B cell (primary cell): Measurements from ENCODE around the gene ARFGAP1. TPM values are rescaled to one million over a fixed set of nuclear protein-coding genes. Genes with fewer than 3 reads are reported as not detected.

ENCODE experiments used
- ATAC-seq: fragments of 200-7000 bp; cut with Tn5 transposase; one replicate; pipeline ENCODE4 v1.10.0; 2021; ENCODE audit warnings: low read depth, mild to moderate bottlenecking, moderate number of reproducible peaks, moderate library complexity
- CTCF ChIA-PET: fragments of 350-600 bp; sonication (Branson Sonifier 250); formaldehyde crosslinking; loops from one replicate; lab custom pipeline; 2021; ENCODE audit warnings: antibody characterized with exemption, inconsistent platforms; lab: Charles Lee
- POLR2A ChIA-PET: fragments of 350-600 bp; sonication (Branson Sonifier 250); formaldehyde crosslinking; loops from one replicate; lab custom pipeline; 2021; ENCODE audit warnings: antibody characterized with exemption; lab: Charles Lee
- DNase-seq: peaks from one replicate; pipeline ENCODE4 v3.0.0; 2013
- H2AFZ ChIP-seq: 2 replicates; pipeline ENCODE4 v1.6.1; 2012; ENCODE audit warnings: mild to moderate bottlenecking, low read depth, low read length; ENCODE audit not compliant: insufficient read depth, poor library complexity, severe bottlenecking
- H3K27ac ChIP-seq, 2 donors: 1 replicate in 1 of 2; 2 replicates in 1 of 2; pipeline ENCODE4 v1.5.1; 2012 to 2013; ENCODE audit warnings: low read length in 2 of 2, mild to moderate bottlenecking in 2 of 2, moderate library complexity in 1 of 2
- H3K27me3 ChIP-seq, 4 experiments: fragments of 200-600 bp in 1 of 4; sonication (generic) in 1 of 4; replicated peaks in 1 of 4; 1 replicate in 2 of 4; 2 replicates in 2 of 4; pipeline versions ENCODE4 v1.6.1 to v1.7.0; 2013 to 2016; ENCODE audit warnings: low read length in 3 of 4, mild to moderate bottlenecking in 2 of 4, mixed read lengths in 1 of 4, moderate library complexity in 1 of 4; ENCODE audit not compliant: insufficient read depth in 4 of 4, control insufficient read depth in 3 of 4; ENCODE audit errors: control extremely low read depth in 1 of 4
- H3K36me3 ChIP-seq, 2 experiments: replicated peaks in 1 of 2; 1 replicate in 1 of 2; 2 replicates in 1 of 2; pipeline versions ENCODE4 v1.6.1 to v1.7.1; 2013; ENCODE audit warnings: low read length in 1 of 2; ENCODE audit not compliant: insufficient read depth in 2 of 2, control insufficient read depth in 1 of 2; ENCODE audit errors: control extremely low read depth in 1 of 2, extremely low read depth in 1 of 2
- H3K4me1 ChIP-seq, 2 donors: fragments of 200-600 bp in 1 of 2; sonication (generic) in 1 of 2; 1 replicate in 1 of 2; 2 replicates in 1 of 2; pipeline versions ENCODE4 v1.5.1 to v1.6.1; 2013 to 2017; ENCODE audit warnings: low read length in 2 of 2; ENCODE audit not compliant: control insufficient read depth in 2 of 2, insufficient read depth in 2 of 2
- H3K4me2 ChIP-seq: replicated peaks from 2 replicates; pipeline ENCODE3; 2012; ENCODE audit warnings: mild to moderate bottlenecking, low read depth, low read length; ENCODE audit not compliant: poor library complexity, severe bottlenecking
- H3K4me3 ChIP-seq, 5 experiments: fragments of 200-600 bp in 1 of 5; sonication (generic) in 1 of 5; 1 replicate in 3 of 5; 2 replicates in 2 of 5; pipeline versions ENCODE4 v1.5.1 to v1.7.0; 2011 to 2016; ENCODE audit warnings: low read length in 4 of 5, mild to moderate bottlenecking in 4 of 5, low read depth in 2 of 5, control low read depth in 1 of 5, moderate library complexity in 1 of 5; ENCODE audit not compliant: insufficient read depth in 1 of 5; ENCODE audit errors: control extremely low read depth in 1 of 5, extremely low read depth in 1 of 5
- H3K79me2 ChIP-seq: fragments of 200-600 bp; sonication (generic); one replicate; pipeline ENCODE4 v1.6.0; 2016; ENCODE audit warnings: low read length; ENCODE audit not compliant: control insufficient read depth, insufficient read depth
- H3K9ac ChIP-seq: fragments of 200-600 bp; sonication (generic); 2 replicates; pipeline ENCODE4 v1.6.1; 2017; ENCODE audit warnings: mild to moderate bottlenecking, low read length, moderate library complexity
- H3K9me3 ChIP-seq, 3 donors: one replicate each; pipeline versions ENCODE4 v1.6.1 to v1.7.1; 2013; ENCODE audit warnings: low read length in 2 of 3; ENCODE audit not compliant: control insufficient read depth in 2 of 3, insufficient read depth in 1 of 3; ENCODE audit errors: control extremely low read depth in 1 of 3
- H4K20me1 ChIP-seq: 2 replicates; pipeline ENCODE4 v1.6.0; 2012; ENCODE audit warnings: mild to moderate bottlenecking, low read length; ENCODE audit not compliant: insufficient read depth, control insufficient read depth, poor library complexity, severe bottlenecking
- H3K27ac Mint-ChIP-seq: one replicate; pipeline ENCODE4 v1.8.0; 2021; ENCODE audit warnings: mixed read lengths
- H3K27me3 Mint-ChIP-seq: one replicate; pipeline ENCODE4 v1.8.0; 2021; ENCODE audit warnings: mixed read lengths
- H3K4me1 Mint-ChIP-seq: one replicate; pipeline ENCODE4 v1.8.0; 2021; ENCODE audit warnings: mixed read lengths
- H3K4me3 Mint-ChIP-seq: one replicate; pipeline ENCODE4 v1.8.0; 2021; ENCODE audit warnings: mixed read lengths
- H3K9me3 Mint-ChIP-seq: one replicate; pipeline ENCODE4 v1.8.0; 2022; ENCODE audit warnings: mixed read lengths; ENCODE audit not compliant: insufficient read depth
- CTCF ChIP-seq: fragments of 200-600 bp; IDR thresholded peaks from one replicate; pipeline ENCODE4 v1.8.0; 2022; ENCODE audit warnings: antibody characterized with exemption, mild to moderate bottlenecking
- EZH2 ChIP-seq: IDR thresholded peaks from 2 replicates; pipeline ENCODE4 v1.6.1; 2012; ENCODE audit warnings: borderline replicate concordance, low read depth, mild to moderate bottlenecking, moderate library complexity, low read length; ENCODE audit not compliant: insufficient read depth, poor library complexity, severe bottlenecking
- WGBS: methylation state at CpG from one replicate; pipeline ENCODE4 v1.1.5; 2013; ENCODE audit warnings: missing lambda C conversion rate; ENCODE audit not compliant: insufficient coverage; 5-methylcytosine and 5-hydroxymethylcytosine counted together
- intact Hi-C: fragments of 100-400 bp; cut with micrococcal nuclease; formaldehyde crosslinking; loops from one replicate; pipeline ENCODE4 v1.10.0; 2022
- polyA plus RNA-seq: library from polyadenylated mRNA; depleted of rRNA; stranded (reverse); fragments of >200 nt; gene quantifications from 2 replicates; pipeline ENCODE4 v1.2.3, GENCODE V29; 2012
- total RNA-seq, 2 donors: library from RNA; stranded (reverse); fragments of 120-200 nt in 1 of 2; gene quantifications; 1 replicate in 1 of 2; 2 replicates in 1 of 2; pipeline versions ENCODE4 v1.2.3 to v1.2.4, GENCODE V29; 2013 to 2022

Gene ARFGAP1
- total and polyA plus RNA-seq, 2 donors (not counting 1 experiment from before 2014, with no cell fraction given) = 83.2 to 99.4 TPM

- Histone ChIP-seq H3K9ac (no peak overlapping the region), H3K36me3 (peaks cover 0 to 4% of the 10 kb centered on the region in 2 experiments), H3K4me3 (no peak overlapping the region), H2AFZ (no peak overlapping the region), H3K4me1 (no peaks in the 10 kb centered on the region), H3K9me3 (no peaks in the 10 kb centered on the region), H3K4me2 (no peak overlapping the region), H4K20me1 (no peaks in the 10 kb centered on the region), H3K27me3 (peaks cover 0 to 22% (median 0%) of the 10 kb centered on the region in 4 experiments), H3K79me2 (no peaks in the 10 kb centered on the region), H3K27ac (no peak overlapping the region)
- Mint-ChIP-seq H3K27ac (no peak overlapping the region), H3K9me3 (no peaks in the 10 kb centered on the region), H3K4me1 (no peaks in the 10 kb centered on the region), H3K4me3 (no peak overlapping the region), H3K27me3 (peaks cover 11% of the 10 kb centered on the region)
- TF ChIP-seq EZH2 = no peak
- TF ChIP-seq CTCF = no peak
- DNase-seq = no peak
- ATAC-seq = no peak
- 90% methylated on average over 16 of the region's 16 CpGs for WGBS
- ChIA-PET CTCF (interaction anchor here (1.3 kb wide), 1 partner anchor 15 kb away, joined by 3 read pairs; no protein-coding TSS in a partner anchor), POLR2A (no interaction called here)
- intact Hi-C loops = no loop called here
Measured at GRCh38 chr20:63292292-63292701, 19.7 kb downstream of the ARFGAP1 start.

GRCh38 chr20:63292904-63293303 is 20.3 kb downstream of the ARFGAP1 start, which contains the start of gene COL20A1:
Gene COL20A1 (plus strand): TSS chr20:63293186. CDS start chr20:63295108, 1,922 bp downstream.
- H3K4me3 ChIP-seq = no peak within 1 kb of the TSS
- ATAC-seq = no peak
- H3K4me2 ChIP-seq = no peak within 1 kb of the TSS
- no peaks in the 10 kb centered on the region for H3K4me1 Mint-ChIP-seq
- peaks cover 0 to 3% of the 10 kb centered on the region in 2 experiments for H3K36me3 ChIP-seq
- no peaks in the 10 kb centered on the region for H4K20me1 ChIP-seq
- peaks cover 13% of the 10 kb centered on the region for H3K27me3 Mint-ChIP-seq
- ChIA-PET POLR2A (no interaction called here), CTCF (interaction anchor here (1.3 kb wide), 1 partner anchor 16 kb away, joined by 3 read pairs; no protein-coding TSS in a partner anchor)
- H3K4me3 Mint-ChIP-seq = no peak within 1 kb of the TSS
- no peaks in the 10 kb centered on the region for H3K9me3 Mint-ChIP-seq
- WGBS = 25% methylated on average over 3 of the region's 7 CpGs
- no peak within 1 kb of the TSS for H2AFZ ChIP-seq
- peaks cover 0 to 27% (median 0%) of the 10 kb centered on the region in 4 experiments for H3K27me3 ChIP-seq
- intact Hi-C loops = no loop called here
- no peaks in the 10 kb centered on the region for H3K79me2 ChIP-seq
- H3K9me3 ChIP-seq = no peaks in the 10 kb centered on the region
- no peak within 1 kb of the TSS for H3K9ac ChIP-seq
- H3K4me1 ChIP-seq = no peaks in the 10 kb centered on the region
- TF ChIP-seq EZH2 = no peak
- TF ChIP-seq CTCF = no peak
- no peak for DNase-seq
- no peak within 1 kb of the TSS for H3K27ac Mint-ChIP-seq
- H3K27ac ChIP-seq = no peak within 1 kb of the TSS
